Measurements from ENCODE around the gene POC1A. TPM values are rescaled to one million over a fixed set of nuclear protein-coding genes. Genes with fewer than 3 reads are reported as not detected.
A peak's percentile ranks its signal among the peaks of the same experiment; 100 is the strongest.
"Not testable (repeated sequence)": the region's sequence is repeated elsewhere in the genome, so short reads cannot be mapped to it uniquely, and the experiment has no call there.

Gene POC1A
- polyA plus RNA-seq, 5 donors, result 8.5 to 13.2 (median 9.8) TPM

DNA sequence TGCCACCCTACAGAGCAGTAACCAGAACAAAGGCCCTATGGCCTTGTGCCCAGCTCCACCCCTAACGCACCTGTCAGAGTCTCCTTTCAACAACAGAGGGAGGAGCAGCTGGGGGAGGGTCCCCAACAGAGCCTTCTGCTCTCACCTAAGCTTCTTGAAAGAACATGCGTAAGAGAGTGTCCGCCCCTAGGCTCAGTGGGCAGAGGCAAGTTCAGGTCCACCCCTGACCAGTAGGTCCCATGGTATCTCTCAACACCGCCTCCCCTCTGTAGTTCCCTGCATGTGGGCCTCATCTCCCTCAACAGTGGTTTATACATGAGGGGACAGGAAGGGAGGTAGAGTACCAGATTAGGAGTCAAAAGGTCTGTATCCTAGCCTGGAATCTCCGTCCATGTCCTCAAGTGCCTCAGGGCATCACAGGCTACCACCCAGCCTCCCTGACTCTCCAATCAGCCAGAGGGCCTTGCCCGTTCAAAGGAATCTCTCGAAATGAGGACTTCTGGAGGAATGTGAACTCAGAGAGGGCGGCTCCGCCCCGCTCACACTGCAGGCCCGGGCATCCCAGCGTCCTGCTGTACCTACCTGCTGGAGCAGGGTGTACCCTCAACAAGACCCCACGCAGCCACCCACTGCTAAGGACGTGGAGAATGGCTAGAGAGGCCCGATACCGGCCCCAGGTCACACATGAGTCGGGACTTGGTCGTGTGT, 680 bp downstream of the POC1A start:
- DNase-seq, result no peak

DNA sequence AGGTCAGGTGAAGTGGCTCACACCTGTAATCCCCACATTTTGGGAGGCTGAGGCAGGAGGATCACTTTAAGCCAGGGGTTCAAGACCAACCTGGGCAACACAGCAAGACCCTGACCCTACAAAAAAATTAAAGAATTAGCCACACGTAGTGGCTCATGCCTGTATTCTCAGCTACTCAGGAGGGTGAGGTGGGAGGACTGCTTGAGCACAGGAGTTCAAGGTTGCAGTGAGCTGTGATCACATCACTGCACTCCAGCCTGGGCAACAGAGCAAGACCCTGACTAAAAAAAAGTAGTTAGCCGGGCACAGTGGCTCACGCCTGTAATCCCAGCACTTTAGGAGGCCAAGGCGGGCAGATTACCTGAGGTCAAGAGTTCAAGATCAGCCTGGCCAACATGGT, 2.2 kb downstream of the POC1A start:
- not testable (repeated sequence) for DNase-seq

DNA sequence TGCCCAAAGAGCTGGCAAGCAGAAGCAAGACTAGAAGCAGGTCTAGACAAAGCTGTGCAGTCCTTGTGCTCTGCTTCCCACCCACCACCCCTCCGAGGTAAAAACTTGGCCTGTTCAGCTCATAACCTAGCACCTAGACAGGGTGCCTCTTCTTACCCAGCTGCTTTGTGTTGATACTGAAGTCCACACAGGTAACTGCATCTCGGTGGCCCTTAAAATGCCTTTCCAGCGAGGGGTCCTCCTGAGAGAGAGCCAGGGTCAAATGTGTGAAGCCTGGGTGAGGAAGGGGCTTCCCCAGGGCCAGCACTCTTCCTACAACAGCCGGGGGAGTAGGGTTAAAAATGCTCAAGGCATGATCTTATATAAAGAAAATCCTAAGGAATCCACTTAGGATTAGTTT, 3.4 kb downstream of the POC1A start:
- DNase-seq, result no peak

DNA sequence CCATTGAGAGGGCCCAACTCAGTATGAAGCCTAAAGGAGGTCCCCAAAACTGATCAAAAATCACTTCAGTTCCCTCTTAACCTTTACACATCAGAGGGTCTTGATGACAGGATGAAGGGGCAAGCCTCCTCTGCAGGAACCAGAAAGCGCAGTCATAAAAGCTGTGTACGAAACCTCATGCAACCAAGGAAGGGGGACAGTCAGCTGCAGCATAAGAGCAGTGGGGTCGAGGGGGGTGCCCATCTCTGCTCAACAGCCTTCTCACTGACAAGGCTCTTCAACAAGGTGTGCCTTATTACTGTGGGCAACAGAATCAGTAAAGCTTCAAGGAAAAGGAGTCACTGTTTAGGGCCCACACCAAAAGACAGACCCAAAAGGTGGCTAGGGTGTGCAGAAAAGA, 3.9 kb downstream of the POC1A start:
- DNase-seq, result no peak

DNA sequence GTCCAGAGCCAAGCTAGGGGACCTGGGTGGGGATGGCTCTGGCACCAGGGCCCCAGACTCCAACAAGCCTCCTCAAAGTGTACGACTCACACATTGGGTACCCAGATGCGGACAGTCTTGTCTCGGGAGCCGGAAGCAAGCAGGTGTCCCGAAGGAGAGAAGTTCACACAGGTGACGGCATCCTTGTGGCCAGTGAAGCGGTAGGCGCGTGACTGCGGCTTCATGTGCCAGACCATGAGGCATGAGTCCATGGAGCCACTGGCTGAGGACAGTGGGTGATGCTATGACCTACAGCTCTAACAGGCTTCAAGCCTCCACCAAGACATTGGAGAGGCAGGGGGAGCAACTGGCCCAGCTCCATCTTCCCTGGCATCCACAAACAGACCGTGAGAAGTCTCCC, 4.5 kb downstream of the POC1A start:
- no peak for DNase-seq

DNA sequence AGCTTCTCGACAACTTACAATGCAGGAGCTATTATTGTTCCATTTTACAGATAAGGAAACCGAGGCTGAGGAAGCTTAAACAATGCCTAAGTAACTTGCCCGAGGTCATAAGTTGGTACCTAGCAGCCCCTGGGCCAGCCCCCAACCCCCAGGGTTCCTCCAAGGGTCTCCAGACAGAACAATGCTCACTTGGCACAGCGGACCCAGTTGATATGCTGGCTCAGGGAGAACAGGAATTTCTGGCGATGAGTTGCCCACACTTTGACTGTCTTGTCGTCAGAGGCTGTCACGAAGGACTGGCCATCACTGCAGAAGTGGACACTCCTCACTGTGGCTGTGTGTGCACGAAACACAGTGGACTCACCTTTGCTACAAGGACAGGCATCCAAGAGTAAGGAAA, 5.2 kb downstream of the POC1A start:
- DNase-seq, result no peak

DNA sequence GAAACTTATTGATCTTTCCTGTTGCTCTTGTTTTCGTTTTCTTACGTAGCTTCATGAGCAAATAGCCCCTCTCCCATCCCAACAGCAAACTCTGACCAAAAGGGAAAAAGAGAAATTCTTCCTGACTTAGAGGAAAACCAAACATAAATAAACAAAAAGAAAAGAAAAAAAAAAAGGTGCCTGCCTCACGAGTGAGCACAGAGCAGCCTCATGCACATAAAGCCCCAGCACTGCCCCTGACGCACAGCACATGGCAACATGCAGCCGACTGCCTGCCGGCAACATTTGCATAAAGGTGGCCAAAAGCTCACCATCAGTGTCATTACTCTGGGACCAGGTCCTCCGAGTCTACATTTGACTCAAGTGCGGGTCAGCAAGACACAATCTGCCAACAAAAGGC, 6.4 kb downstream of the POC1A start:
- no peak for DNase-seq

DNA sequence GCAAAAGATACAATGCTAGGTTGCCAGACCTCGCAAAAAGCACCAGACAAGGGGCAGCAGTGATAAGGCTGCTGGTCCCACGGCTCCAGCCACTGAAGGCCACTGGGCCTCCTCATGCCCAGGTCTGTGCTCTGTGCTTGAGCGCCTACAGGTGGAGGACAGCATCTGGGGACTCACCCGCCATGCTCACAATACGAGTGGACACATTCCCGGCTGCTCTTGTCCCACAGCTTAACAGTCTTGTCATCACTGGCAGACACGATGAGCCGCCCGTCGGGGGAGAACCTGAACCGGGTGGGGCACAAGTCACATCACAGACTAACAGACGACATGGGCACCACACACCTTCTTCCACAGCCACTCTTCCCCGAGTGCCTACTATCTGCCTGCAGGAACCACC, 7.4 kb downstream of the POC1A start:
- no peak for DNase-seq

DNA sequence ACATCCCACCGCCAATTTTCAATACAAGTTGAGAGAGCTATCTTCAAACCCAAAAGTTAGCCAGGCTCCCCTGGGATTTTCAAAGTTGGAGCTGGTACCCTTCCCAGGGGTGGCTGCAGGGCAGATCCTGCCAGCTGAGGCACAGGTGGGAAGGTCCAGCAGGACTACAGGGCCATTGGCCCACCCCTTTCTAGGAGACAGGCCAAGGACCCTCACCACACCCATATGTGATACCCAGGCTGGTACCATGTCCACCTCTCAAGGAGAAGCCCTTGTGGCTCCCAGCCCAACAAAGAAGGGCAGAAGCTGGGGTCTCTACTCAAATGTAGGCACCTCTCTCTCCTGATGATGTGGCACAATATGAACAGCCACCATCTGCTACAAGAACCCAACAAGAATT, 8.0 kb downstream of the POC1A start:
- no peak for DNase-seq

DNA sequence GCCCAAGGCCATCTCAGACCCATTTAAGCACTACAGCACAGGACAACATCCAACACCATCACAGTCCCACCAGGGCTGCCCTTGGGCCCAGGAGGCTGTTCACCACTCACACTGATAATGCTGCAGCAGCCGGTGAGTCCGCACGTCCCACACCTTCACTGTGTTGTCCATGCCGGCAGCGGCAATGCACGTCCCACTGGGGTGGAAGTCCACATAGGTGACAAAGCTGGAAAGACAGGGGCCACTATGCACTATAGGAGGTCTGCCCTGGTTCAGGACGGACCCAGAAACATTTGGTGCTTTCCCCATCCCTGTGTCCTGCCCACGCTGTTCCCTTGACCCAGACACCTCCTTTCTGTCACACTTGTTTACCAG, 8.5 kb downstream of the POC1A start:
- no peak for DNase-seq

DNA sequence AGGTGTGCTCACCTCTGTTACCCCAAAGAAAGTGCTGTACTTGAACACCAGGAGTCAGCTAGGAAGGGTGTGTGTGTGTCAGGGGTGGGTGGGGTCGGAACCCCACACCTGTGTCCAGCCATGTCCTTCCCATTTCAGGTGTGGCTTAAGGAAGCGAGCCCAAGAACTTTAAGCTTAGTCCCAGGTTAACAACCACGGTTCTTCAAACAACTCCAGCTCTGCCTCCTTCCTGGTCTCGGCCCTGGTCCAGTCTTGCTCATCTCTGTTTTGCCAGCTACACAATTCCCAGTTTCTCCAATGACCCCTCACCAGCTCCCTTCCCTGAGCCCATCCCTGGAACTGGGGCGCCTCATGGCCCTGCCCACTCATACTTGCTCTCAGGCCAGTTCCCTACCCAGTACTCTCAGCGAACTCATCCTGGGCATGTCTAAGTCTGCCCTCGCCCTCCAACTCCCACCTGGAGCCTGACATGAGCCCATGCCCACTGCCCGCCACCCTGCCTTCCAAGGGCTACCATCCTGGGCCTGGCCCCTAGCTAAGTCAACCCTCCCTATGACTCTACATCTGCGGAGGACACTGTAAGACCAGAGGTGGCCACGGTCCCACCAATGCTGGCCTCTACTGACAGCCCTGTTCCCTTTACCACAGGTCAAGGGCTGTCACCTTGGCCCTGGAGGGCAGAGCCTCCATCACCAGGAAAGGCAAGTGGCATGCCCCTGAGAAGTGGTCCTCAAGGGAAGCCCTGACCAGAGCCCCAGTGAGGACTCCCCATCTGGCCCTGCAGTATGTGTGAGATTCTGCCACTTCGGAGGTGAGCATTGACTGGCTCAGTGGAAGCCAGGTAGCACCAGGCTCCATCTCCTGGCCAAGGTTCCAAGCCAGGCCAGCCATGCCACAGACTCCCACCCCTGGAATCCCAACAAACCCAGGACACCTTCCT, 9.2 kb downstream of the POC1A start:
- DNase-seq, result no peak

DNA sequence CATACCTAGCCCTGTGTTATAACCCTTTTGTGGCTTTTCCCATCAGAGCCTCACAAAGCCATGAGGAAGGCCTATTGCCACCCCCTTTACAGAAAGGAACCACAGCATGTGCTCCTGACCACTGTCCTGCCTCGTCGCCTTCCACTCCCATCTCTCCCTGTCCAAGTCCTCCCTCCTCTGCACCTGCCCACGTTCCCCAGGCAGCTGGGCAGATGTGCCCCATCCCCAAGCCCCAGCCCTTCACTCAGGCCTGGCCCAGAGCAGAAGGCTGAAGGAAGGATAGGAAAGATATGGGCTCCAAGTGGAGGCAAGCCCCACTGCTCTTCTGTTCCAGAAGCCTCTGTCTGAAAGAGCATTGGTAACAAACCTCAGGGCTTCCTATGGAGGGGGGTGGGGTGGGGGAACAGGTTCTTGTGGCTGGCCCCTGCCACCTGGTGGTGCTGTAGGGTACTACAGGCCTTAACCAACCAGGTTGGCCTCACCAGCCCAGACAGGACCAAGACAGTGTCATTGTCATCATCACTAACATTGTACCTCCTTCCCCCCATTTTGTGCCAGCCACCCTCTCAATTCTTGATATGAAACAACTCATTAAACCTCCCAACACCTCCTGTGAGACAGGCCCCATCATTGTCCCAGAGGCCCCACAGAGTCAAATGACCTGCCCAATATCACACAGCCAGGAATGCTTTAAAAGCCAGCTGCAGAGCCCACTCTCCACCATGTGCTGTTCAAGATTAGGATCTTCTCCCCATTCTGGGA, 10.0 kb downstream of the POC1A start:
- peak; percentile 54 to 70 for DNase-seq

DNA sequence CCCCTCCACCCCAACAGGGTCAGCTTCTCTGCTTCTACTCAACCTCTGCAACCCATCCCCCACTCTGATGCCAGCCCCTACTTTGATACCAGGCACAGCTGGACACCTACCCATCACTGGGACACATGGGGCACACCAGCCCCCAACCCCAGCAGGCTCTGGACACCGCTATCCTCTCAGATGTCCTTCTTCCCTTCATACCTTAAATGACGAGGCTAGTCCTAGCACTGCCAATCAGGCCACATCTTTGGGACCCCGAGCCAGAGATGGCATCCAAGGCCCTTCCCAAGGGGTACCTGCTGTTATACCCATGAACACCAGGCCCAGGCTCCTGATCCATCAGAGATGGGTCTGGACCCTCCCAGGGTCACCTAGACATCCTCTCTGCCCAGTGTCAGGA, 10.6 kb downstream of the POC1A start:
- DNase-seq, result no peak

DNA sequence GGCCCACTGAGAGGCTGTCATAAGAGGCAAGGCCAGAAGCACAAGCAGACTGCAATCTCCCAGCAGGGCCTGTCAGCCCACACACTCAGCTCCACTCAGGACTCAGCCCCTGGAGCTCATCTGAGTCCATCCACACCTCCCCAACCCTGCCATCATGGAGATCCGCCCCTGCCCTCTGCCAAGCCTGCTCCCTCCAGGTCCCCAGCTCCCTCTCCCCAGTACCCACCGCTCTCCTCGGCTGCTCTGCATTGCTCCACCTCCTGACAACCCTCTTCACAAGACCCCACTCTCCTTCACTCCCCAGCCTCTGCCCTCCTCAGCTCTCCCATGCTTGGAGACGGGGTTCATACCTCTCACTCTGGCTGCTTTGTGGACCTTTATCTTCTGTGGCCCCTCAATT, 11.1 kb downstream of the POC1A start:
- DNase-seq, result no peak

DNA sequence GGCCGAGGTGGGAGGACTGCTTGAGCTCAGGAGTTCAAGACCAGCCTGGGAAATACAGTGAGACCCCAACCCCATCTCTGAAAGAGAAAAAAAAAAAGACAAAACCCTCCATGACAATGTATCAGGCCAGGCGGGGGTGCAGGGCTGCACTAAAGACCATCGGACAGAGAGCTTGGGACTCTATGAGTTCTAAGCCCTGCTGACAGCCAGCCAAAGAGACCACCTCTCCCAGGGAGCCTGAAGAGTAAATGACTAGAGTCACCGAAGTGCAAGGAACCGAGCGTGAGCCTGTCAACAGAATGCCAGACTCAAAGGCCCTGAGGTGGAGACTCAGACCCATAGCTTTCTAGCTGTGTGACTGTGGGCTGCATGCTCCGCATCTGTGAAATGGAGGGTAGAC, 12.5 kb downstream of the POC1A start:
- no peak for DNase-seq

DNA sequence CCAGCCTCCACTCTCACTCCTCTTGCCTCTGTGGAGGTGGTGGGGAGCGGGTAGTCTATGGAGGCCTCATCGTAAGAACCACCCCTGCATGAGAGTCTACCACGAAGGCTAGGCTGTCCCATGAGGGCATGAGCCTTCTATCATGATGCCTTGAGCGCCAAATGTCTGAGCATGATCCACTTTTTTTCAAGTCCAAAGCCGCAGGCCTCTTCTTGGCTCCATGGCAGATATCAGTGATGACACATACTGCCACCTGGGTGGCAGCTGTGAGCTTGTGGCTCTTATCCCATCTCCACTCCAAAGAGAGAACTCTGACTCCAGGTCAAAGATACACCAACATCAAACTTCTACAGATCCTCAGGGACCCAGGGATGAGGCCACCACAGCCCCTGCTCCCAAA, 13.5 kb downstream of the POC1A start:
- DNase-seq, result no peak

DNA sequence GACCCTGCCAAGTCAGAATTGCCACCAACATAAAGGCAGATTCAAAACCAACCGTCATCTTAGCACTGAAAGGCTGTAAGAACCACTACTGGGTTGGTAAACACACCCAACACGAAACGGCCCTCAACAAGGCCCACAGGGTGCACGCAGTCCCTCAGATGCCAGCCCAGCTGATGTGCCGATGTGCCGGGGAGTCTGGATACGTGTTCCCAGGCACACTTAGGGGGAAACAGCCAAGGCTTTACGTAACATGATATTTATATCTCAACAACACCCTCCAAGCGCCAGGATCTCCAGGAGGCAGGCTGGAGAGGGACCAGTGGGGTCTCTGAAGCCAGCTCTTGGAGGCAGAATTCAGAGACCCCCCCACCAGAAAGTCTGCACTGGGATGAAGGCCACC, 14.2 kb downstream of the POC1A start:
- DNase-seq, result no peak

DNA sequence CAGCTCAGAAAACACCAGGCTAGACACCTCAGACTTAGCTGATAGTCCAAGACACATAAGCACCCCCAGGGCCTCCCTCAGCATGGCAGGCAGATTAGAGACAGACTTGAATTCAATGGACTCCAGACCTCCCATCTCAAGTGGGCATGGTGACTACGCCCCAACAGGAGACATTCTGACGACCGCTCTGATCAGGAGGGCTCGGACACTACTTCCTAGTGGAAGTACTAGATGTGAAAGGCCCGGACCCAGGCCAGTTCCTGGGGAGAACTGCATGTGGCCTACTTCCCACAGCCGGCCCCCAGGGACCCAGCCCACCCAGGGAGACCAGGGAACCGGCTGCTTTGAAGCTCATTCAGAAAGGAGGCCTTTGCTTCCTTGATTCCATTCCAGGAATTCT, 16.9 kb downstream of the POC1A start:
- DNase-seq, result no peak

DNA sequence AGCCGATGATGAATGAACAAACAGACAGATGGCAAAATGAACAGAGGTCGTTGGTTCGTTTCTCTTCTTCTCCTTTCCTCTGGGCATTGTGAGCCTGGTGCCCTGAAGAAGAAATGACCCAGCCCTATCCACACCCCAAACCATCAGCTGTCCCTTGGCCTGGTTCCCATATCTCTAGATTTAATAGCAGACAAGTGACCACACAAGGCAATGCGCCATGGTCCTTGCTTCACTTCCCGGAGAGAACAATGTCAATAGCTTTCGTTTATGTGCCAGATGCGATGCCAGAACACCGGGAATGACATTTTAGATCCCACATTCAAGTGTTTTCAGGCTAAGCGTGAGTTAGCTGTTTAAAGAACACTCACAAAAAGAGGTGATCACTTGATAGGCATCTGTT, 17.7 kb downstream of the POC1A start:
- DNase-seq, result no peak

DNA sequence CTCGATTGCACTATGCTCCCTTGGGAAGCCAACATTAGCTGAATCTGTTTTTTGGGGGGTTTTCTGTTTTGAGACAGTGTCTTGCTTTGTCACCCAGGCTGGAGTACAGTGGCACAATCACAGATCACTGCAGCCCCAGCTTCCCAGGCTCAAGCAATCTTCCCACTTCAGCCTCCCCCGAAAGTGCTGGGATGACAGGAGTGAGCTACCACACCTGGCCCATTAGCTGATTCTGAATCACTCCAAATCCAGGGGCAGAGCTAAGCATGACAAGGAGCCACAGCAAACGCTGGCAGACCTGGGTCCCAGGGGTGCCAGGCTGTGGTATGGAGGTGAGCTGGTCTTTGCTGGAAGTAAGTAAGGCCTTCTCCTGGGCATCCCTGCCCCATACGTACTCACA, 18.9 kb downstream of the POC1A start:
- DNase-seq, result no peak

DNA sequence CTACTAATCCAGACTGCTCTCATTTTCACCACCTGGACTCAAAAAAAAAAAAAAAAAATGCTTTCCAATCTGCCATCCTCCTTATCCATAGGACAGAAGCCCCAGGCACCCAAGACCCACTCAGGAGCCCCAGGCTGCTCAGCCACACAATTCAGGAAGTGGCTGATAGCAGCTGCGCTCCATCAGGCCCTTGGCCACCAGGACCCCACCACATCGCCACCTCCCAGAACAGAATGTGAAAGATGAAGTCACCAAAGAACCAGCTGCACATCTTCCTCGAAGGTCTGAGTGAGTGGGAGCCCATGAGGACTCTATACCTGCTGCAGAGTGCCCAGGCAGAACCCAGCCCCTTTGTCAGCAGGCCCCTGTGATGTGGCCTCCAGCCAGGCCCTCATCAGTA, 19.5 kb downstream of the POC1A start:
- DNase-seq, result no peak

DNA sequence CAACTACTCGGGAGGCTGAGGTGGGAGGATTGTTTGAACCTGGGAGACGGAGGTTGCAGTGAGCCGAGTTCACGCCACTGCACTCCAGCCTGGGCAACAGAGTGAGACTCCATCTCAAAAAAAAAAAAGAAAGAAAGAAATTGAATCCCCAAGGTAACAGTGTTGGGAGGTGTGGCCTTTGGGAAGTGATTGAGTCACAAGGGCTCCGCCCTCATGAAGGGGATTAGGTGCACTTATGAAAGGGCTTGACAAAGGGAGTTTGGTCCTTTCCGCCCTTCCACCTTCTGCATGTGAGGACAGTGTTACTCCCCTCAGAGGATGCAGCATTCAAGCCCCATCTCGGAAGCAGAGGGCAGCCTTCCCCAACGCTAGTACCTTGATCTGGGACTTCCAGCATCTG, 21.3 kb downstream of the POC1A start:
- no peak for DNase-seq

DNA sequence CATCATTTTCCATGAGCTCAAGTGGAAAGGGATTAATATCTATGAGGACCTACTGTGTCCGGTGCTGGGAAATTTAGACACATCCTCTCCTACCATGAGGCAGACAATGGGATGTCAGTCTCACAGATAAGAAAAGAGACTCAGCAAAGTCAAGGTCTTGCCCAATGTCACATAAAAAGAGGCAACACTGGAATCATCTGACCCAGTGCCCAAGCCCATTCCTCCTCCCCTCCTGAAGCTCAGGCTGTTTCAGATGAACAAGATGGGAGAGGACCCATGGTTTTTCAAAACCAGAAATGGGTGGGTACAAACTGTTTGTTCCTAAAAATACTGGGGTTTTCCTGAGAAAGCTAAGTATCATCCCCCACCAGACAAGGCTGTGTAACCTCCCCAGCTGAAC, 22.2 kb downstream of the POC1A start:
- DNase-seq, result no peak

Measured in right lung (tissue), 5 donors.